Mesodermal cell (in vitro differentiated cells): ENCODE results near the gene PRKCA.

Source experiments
- H3K27ac ChIP-seq: 2 replicates; pipeline ENCODE4 v1.7.0; 2013; ENCODE audit warnings: mild to moderate bottlenecking, low read depth, low read length, moderate library complexity; ENCODE audit not compliant: severe bottlenecking
- H3K36me3 ChIP-seq: 2 replicates; pipeline ENCODE4 v1.7.1; 2013; ENCODE audit warnings: mild to moderate bottlenecking, low read length, moderate library complexity; ENCODE audit not compliant: control insufficient read depth, insufficient read depth
- H3K4me1 ChIP-seq: one replicate; pipeline ENCODE4 v1.7.1; 2013; ENCODE audit warnings: mild to moderate bottlenecking, low read length; ENCODE audit not compliant: insufficient read depth, control insufficient read depth, poor library complexity, severe bottlenecking
- H3K4me3 ChIP-seq: 2 replicates; pipeline ENCODE4 v1.7.0; 2013; ENCODE audit warnings: low read length, control low read depth, mild to moderate bottlenecking; ENCODE audit not compliant: insufficient read depth, poor library complexity, severe bottlenecking; ENCODE audit errors: extremely low read depth
- H3K9me3 ChIP-seq: 2 replicates; pipeline ENCODE4 v1.7.1; 2013; ENCODE audit warnings: mild to moderate bottlenecking, low read length, moderate library complexity; ENCODE audit not compliant: control insufficient read depth
- WGBS, 2 experiments: methylation state at CpG; one replicate each; pipeline ENCODE4 v1.1.5; 2013; ENCODE audit warnings: missing lambda C conversion rate in 2 of 2; ENCODE audit not compliant: insufficient coverage in 2 of 2; 5-methylcytosine and 5-hydroxymethylcytosine counted together

PRKCA gene

DNA sequence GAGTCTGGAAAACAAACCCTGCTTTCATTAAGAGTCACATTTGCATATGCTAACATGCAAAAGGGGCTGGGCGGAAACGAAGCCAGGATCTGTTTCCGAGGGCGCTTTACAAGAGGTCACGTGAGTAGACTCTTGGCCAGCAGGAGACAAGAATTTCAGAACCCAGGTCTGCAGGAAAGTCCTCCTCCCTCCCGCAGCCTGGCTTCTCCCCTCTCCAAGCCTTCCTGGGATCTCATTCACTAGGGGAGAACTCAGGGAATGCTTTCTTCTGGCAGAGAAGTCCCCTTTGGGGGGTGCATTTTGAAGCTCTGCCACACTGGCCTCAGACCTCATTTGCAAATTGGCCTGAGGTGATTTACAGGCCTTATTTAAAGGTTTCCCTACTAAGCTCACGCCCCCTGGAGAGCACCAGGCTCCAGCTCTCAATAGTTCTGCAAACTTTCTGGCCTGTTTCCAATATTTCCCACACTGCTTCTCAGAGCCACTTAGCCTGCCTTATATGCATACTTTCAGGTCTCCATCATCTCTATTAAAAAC, 475.3 kb downstream of the PRKCA start:
- WGBS, 2 experiments, result 25 to 33% methylated on average over 6 to 7 of the region's 7 CpGs
- Histone ChIP-seq H3K4me1 (peaks cover 19% of the 10 kb centered on the region), H3K9me3 (no peaks in the 10 kb centered on the region), H3K27ac (peak overlapping the region; percentile 79), H3K36me3 (no peaks in the 10 kb centered on the region), H3K4me3 (no peak overlapping the region)

DNA sequence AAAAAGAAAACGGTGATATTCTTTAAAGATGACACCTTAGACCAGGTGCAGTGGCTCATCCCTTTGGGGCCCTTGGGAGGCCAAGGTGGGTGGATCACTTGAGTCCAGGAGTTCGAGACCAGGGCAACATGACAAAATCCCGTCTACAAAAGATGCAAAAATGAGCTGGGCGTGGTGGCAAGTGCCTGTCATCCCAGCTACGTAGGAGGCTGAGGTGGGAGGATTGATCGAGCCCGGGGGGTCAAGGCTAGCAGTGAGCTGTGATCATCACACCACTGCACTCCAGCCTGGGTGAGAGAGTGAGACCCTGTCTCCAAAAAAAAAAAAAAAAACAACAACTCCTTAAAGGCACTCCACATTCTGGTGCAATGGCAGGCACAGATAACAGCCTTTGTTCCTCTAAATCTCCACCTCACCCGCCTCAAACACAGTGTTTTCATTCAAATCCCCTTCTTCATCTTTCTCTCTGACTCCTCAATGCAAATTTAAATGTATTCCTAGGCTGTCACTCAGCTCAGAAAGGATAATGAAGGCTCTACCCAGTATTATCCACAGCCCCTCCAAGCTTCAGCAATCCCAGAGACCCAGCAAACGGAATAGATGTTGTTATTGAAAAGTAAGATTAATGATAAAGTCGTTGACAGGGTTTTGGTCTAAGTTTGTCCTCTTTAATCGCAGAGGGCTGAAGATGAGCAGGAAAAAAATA, 476.3 kb downstream of the PRKCA start:
- no peak overlapping the region for H3K27ac ChIP-seq
- H3K4me3 ChIP-seq, result no peak overlapping the region
- 81 to 82% methylated on average over 3 to 6 of the region's 11 CpGs for WGBS, 2 experiments
- peaks cover 19% of the 10 kb centered on the region for H3K4me1 ChIP-seq
- no peaks in the 10 kb centered on the region for H3K36me3 ChIP-seq
- no peaks in the 10 kb centered on the region for H3K9me3 ChIP-seq

DNA sequence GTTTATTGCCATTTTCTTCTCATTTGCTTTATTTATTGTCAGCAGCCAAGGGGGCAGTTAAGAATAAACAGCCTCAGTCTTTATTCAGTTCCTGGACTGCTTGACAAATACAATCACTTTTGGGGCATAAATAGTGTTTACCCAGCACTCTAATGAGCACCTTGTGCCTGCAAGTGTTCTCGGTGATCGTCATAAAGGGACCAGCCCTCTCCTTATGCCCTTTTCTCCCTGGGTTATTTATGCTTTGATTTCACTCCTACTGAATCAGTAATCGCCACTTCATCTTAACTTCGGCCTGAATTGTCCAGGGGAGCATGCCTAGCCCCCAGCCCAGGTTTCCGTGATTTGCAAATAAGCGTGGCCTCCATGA, 476.8 kb downstream of the PRKCA start:
- 87 to 90% methylated on average over 3 to 6 of the region's 6 CpGs for WGBS, 2 experiments
- H3K27ac ChIP-seq, result no peak overlapping the region
- H3K4me1 ChIP-seq, result peaks cover 19% of the 10 kb centered on the region
- no peak overlapping the region for H3K4me3 ChIP-seq
- H3K9me3 ChIP-seq, result no peaks in the 10 kb centered on the region
- H3K36me3 ChIP-seq, result no peaks in the 10 kb centered on the region

DNA sequence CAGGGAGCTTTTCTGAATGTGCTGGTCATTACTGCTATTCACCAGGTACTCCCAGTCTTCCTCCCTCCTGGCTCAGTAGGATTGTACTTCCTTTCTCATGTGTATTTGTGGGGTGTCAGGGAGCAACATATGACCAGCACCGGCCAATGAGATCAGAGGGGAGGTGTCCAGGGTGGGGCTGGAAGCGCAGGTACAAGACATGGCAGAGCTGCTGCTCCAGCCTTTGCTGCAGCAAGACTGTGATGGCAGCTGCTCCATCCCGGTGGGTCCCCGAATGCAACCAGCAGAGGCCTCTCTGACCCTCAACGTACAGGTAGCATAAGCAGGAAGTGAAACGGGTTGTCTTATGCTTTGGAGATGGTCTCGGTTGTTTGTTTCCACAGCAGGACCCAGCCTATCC, 478.7 kb downstream of the PRKCA start:
- Histone ChIP-seq H3K27ac (no peak overlapping the region), H3K4me1 (peaks cover 13% of the 10 kb centered on the region), H3K9me3 (no peaks in the 10 kb centered on the region), H3K4me3 (no peak overlapping the region), H3K36me3 (no peaks in the 10 kb centered on the region)
- 87 to 97% methylated on average over 7 of the region's 7 CpGs for WGBS, 2 experiments

DNA sequence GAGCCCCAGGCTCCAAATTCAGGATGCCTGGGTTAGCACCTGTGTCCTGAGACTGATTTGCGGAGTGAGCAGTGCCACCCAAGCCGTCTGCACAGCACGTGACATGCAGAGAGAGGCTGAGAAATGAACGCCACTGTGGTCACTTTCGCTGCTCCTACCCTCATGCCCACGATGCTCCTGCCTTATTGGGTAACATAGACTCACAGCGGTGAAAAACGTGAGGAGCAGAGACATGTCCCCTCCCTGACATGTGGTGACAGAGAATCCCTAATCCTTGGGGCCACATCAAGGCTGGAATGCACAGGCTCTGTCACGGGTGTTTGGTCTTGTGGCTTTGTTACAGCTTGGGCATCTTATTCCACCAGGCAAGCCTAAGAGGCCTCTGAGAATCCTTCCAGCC, 480.4 kb downstream of the PRKCA start:
- 88 to 90% methylated on average over 9 of the region's 9 CpGs for WGBS, 2 experiments
- H3K27ac ChIP-seq, result no peak overlapping the region
- peaks cover 10% of the 10 kb centered on the region for H3K36me3 ChIP-seq
- no peaks in the 10 kb centered on the region for H3K9me3 ChIP-seq
- H3K4me3 ChIP-seq, result no peak overlapping the region
- peaks cover 3% of the 10 kb centered on the region for H3K4me1 ChIP-seq

DNA sequence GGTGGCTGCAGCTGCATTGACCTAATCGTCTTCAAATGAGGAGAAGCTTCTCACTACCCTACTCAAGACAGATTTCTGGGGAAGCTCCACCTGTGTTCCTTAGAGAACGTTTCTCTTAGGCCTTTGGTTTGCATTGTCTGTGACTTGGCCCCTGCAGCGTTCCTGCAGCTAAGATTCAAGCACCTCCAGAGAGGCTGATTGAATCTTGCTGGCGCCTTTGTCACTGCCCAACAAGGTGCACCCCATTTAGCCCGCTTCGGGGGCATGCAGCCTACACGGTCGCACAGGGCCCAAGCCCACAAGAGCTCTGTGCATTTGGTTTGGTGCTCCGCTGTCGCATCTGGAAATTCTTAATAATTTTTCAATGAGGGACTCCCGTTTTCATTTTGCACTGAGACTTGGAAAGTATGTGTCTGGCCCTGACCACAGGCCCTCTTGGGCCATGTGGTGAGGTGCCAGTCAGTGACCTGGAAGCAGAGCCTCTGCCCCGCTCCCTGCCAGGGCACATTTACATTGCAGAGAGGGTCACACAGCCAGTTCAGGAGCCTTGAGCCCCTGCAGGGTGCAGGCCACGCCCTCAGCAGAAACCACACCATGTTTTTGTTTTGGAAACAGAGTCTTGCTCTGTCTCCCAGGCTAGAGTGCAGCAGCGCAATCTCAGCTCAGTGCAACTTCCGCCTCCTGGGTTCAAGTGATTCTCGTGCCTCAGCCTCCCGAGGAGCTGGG, 481.4 kb downstream of the PRKCA start:
- no peak overlapping the region for H3K27ac ChIP-seq
- H3K36me3 ChIP-seq, result peaks cover 10% of the 10 kb centered on the region
- H3K4me3 ChIP-seq, result no peak overlapping the region
- H3K4me1 ChIP-seq, result no peaks in the 10 kb centered on the region
- 89 to 90% methylated on average over 17 of the region's 17 CpGs for WGBS, 2 experiments
- no peaks in the 10 kb centered on the region for H3K9me3 ChIP-seq

DNA sequence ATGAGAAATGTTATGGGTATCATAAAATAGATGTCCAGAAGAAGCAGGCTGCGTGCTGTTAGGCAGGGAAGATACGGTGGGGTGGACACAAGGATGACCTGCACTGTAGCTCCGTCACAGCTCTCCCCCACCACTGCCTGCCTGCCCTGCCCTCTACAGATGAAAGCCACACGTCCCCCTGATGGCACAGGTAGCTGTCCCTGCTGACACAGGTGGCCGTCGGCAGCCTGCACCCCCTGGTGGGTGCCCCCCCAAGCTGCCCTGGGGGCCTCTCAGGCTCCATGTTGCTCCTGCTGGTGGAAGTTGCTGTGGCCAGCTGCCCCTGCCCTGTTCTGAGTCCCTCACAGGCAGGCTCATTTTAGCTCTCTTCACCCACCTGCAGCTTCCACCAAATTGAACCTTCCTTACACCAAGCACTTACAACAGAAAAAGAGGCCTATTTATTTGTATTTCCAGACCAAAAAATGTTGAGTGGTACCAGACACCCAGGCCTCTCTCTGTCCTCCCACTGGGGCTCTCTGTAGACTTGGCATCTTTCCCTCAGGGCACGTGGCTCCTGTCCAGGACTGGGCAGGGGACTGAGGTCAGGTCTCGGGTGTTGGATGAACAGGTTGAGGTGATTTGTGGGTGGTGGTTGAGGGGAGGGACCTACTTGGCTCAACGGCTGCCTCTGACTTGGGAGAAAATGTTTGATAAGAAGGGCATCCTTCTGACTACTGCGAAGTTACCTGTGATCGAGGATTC, 482.4 kb downstream of the PRKCA start:
- Histone ChIP-seq H3K9me3 (no peaks in the 10 kb centered on the region), H3K4me3 (no peak overlapping the region), H3K4me1 (no peaks in the 10 kb centered on the region), H3K36me3 (peaks cover 10% of the 10 kb centered on the region), H3K27ac (no peak overlapping the region)
- 89 to 93% methylated on average over 3 to 9 of the region's 11 CpGs for WGBS, 2 experiments

DNA sequence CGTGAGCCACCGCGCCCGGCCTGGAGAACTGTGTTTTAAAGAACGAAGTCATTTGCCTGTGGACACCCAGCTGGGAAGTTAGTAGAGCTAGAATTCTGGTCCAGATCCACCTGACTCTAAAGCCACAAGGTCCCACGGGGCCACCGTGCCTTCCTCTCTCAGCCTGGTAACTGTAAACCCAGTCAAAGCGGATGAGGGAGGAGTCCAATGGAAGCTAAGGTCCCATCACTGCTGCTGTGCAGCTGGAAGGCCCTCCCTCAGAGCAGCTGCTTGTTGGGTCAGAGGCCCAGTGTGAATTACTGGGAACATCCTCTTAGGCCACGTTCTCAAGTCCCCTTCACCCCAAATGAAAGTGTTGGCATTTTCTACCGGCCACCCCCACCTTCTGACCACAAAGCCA, 483.7 kb downstream of the PRKCA start:
- WGBS, 2 experiments, result 74 to 91% methylated on average over 5 to 9 of the region's 10 CpGs
- no peaks in the 10 kb centered on the region for H3K9me3 ChIP-seq

DNA sequence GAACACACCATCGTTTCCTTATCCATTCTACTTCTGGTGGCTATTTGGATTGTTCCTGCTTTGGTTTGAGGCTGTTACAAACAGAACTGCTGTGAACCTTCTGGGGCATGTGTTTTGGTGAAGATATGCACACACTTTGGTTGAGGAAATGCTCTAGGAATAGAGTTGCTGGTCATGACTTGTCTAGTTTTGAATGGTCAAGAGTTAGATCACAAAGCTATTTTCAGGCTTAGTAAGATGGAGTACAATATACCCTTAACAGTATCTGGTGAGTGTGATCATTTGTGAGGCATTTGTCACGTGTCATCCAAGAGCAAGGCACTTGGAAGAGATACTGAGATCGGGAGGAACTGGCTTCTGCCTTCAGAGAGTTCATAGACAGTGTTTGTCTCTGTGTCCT, 485.5 kb downstream of the PRKCA start:
- no peak overlapping the region for H3K4me3 ChIP-seq
- no peaks in the 10 kb centered on the region for H3K4me1 ChIP-seq
- no peak overlapping the region for H3K27ac ChIP-seq
- WGBS, 2 experiments, result 89 to 100% methylated on average over 2 to 3 of the region's 3 CpGs
- H3K9me3 ChIP-seq, result no peaks in the 10 kb centered on the region
- peaks cover 15% of the 10 kb centered on the region for H3K36me3 ChIP-seq

More for the DNA sequence above, 483.7 kb downstream of the PRKCA start:
- no peak overlapping the region for H3K4me3 ChIP-seq
- H3K4me1 ChIP-seq, result no peaks in the 10 kb centered on the region
- H3K27ac ChIP-seq, result no peak overlapping the region
- H3K36me3 ChIP-seq, result peaks cover 10% of the 10 kb centered on the region

DNA sequence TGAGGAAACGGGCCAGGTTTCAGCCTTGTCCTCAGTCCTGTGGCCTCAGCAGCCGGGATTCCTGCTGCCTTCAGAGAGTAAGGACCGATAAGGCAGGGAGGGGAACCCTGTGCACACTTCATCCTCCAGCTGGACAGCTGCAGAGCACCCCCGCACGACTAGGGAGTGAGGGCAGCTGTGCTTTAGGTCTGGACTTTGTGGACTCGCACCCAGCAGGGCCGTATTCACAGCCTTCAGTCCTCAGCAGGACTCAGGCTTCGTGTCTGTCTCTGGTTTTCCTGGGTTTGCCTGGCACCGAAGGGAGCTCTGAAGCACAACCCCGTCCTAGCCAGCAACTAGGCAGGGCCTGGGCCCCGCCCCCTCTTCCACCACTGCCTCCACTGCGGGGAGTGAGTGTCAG, 486.7 kb downstream of the PRKCA start:
- peaks cover 16% of the 10 kb centered on the region for H3K36me3 ChIP-seq
- H3K9me3 ChIP-seq, result no peaks in the 10 kb centered on the region
- no peak overlapping the region for H3K4me3 ChIP-seq
- no peaks in the 10 kb centered on the region for H3K4me1 ChIP-seq
- no peak overlapping the region for H3K27ac ChIP-seq
- 81% methylated on average over 10 to 12 of the region's 12 CpGs for WGBS, 2 experiments
